HL-60 (cell line): ENCODE results near the gene CACNA1I.

Experiments used
- DNase-seq, 2 experiments: peaks; one replicate each; pipeline ENCODE4 v3.0.0-alpha.2; 2010 to 2020; ENCODE audit warnings: low read depth in 1 of 2, low spot score in 1 of 2
- H3K27ac ChIP-seq: fragments of 250-450 bp; sonication (Bioruptor Pico); replicated peaks from 2 replicates; pipeline ENCODE4 v1.5.1; 2020; ENCODE audit warnings: mild to moderate bottlenecking, moderate library complexity
- H3K27me3 ChIP-seq: fragments of 250-450 bp; sonication (Bioruptor Pico); 2 replicates; pipeline ENCODE4 v1.5.1; 2021; ENCODE audit warnings: mild to moderate bottlenecking, moderate library complexity; ENCODE audit not compliant: insufficient read depth, poor library complexity, severe bottlenecking
- H3K4me3 ChIP-seq: replicated peaks from 2 replicates; pipeline ENCODE4 v1.5.1; 2011; ENCODE audit warnings: mild to moderate bottlenecking, control low read depth, low read length; ENCODE audit not compliant: insufficient read depth
- CTCF ChIP-seq: IDR thresholded peaks from one replicate; pipeline ENCODE4 v1.5.1; 2011; ENCODE audit warnings: low read length, control low read depth, inconsistent platforms; ENCODE audit not compliant: insufficient read depth
- GABPA ChIP-seq: IDR thresholded peaks from 2 replicates; pipeline ENCODE4 v1.6.1; 2012; ENCODE audit warnings: low read depth
- POLR2AphosphoS5 ChIP-seq: IDR thresholded peaks from 2 replicates; pipeline ENCODE4 v1.6.1; 2012; ENCODE audit warnings: low read depth
- REST ChIP-seq: IDR thresholded peaks from 2 replicates; pipeline ENCODE4 v1.6.1; 2012; ENCODE audit warnings: low read depth; ENCODE audit not compliant: insufficient replicate concordance
- SPI1 ChIP-seq: IDR thresholded peaks from 2 replicates; pipeline ENCODE4 v1.6.1; 2012; ENCODE audit warnings: low read depth, mild to moderate bottlenecking, borderline replicate concordance

The CACNA1I gene

GRCh38 chr22:39581303-39581702 lies 10.8 kb downstream of the CACNA1I start:
- peaks cover 9% of the 10 kb centered on the region for H3K27me3 ChIP-seq
- TF ChIP-seq GABPA (no peak), SPI1 (no peak), CTCF (no peak), POLR2AphosphoS5 (no peak)
- no peak for DNase-seq
- H3K27ac ChIP-seq = no peak overlapping the region
- H3K4me3 ChIP-seq = no peak overlapping the region

DNA sequence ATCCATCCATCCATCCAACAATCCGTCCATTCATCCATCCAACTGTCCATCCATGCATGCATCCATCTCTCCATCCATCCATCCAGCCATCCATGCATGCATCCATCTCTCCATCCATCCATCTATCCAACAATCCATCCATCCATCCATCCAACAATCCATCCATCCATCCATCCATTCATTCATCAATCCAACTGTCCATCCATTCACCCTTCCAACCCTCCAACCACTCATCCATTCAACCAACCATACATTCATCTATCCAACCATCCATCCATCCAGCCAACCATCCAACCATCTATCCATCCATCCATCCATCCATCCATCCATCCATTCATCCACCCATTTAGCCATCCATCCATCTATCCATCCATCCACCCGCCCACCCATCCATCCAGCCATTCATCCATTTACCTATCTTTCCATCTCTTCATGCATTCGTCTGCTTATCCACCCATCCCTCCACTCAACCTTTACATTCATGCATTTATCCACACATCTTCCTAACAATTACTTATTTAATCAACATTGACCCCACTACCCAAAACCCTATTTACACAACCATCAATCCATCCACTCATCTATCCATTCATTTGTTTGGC lies 12.6 kb downstream of the CACNA1I start:
- TF ChIP-seq POLR2AphosphoS5 = no peak
- TF ChIP-seq REST = no peak
- no peak for TF ChIP-seq SPI1
- no peak for TF ChIP-seq CTCF
- TF ChIP-seq GABPA = no peak
- DNase-seq = no peak
- no peak overlapping the region for H3K4me3 ChIP-seq

GRCh38 chr22:39589875-39590274 lies 19.3 kb downstream of the CACNA1I start:
- TF ChIP-seq GABPA (no peak), POLR2AphosphoS5 (no peak), REST (no peak), CTCF (no peak), SPI1 (no peak)
- H3K4me3 ChIP-seq = no peak overlapping the region
- H3K27me3 ChIP-seq = peaks cover 2% of the 10 kb centered on the region
- H3K27ac ChIP-seq = no peak overlapping the region
- no peak for DNase-seq

More for the DNA sequence above, 12.6 kb downstream of the CACNA1I start:
- Histone ChIP-seq H3K27ac (no peak overlapping the region), H3K27me3 (peaks cover 2% of the 10 kb centered on the region)
